HG02884 (cell line): Measurements from ENCODE around the gene UGT1A9.

ENCODE experiments used
- ATAC-seq: cut with Tn5 transposase; IDR thresholded peaks from one replicate; pipeline ENCODE4 v1.9.1; 2021; ENCODE audit warnings: mild to moderate bottlenecking, moderate library complexity; ENCODE audit not compliant: unreplicated experiment

Gene UGT1A9

GRCh38 chr2:233793465-233794127 is 121.9 kb downstream of the UGT1A9 start:
- no peak for ATAC-seq

- no peak for ATAC-seq
Measured at GRCh38 chr2:233794128-233794658, 122.5 kb downstream of the UGT1A9 start.

GRCh38 chr2:233795735-233796171 is 124.1 kb downstream of the UGT1A9 start:
- no peak for ATAC-seq

- no peak for ATAC-seq
Measured at GRCh38 chr2:233796254-233796653, 124.6 kb downstream of the UGT1A9 start.

- ATAC-seq: no peak
Measured at GRCh38 chr2:233798335-233799086, 126.8 kb downstream of the UGT1A9 start.

- no peak for ATAC-seq
Measured at GRCh38 chr2:233799087-233799665, 127.5 kb downstream of the UGT1A9 start.

GRCh38 chr2:233799716-233800115 is 128.0 kb downstream of the UGT1A9 start:
- no peak for ATAC-seq

GRCh38 chr2:233800208-233800607 is 128.5 kb downstream of the UGT1A9 start:
- ATAC-seq: no peak

GRCh38 chr2:233801357-233802131 is 129.8 kb downstream of the UGT1A9 start:
- no peak for ATAC-seq

GRCh38 chr2:233802132-233802815 is 130.6 kb downstream of the UGT1A9 start:
- no peak for ATAC-seq

GRCh38 chr2:233803292-233803911 is 131.7 kb downstream of the UGT1A9 start:
- no peak for ATAC-seq

GRCh38 chr2:233803994-233804393 is 132.3 kb downstream of the UGT1A9 start:
- no peak for ATAC-seq

GRCh38 chr2:233807215-233807865 is 135.6 kb downstream of the UGT1A9 start:
- no peak for ATAC-seq

GRCh38 chr2:233807966-233808935 is 136.6 kb downstream of the UGT1A9 start:
- ATAC-seq: no peak

- no peak for ATAC-seq
Measured at GRCh38 chr2:233810385-233810784, 138.7 kb downstream of the UGT1A9 start.

GRCh38 chr2:233811087-233811486 is 139.4 kb downstream of the UGT1A9 start:
- no peak for ATAC-seq

GRCh38 chr2:233811732-233812131 is 140.0 kb downstream of the UGT1A9 start:
- no peak for ATAC-seq
